Naive thymus-derived CD4-positive, alpha-beta T cell (primary cell): ENCODE data around the gene WSCD1. TPM values are rescaled to one million over a fixed set of nuclear protein-coding genes. Genes with fewer than 3 reads are reported as not detected.

Source experiments
- ATAC-seq: fragments of 150-1000 bp; cut with Tn5 transposase; 2 replicates; pipeline ENCODE4 v1.10.0; 2021; ENCODE audit warnings: mild to moderate bottlenecking, moderate library complexity
- CTCF ChIA-PET: fragments of 350-600 bp; sonication (Branson Sonifier 250); formaldehyde crosslinking; loops from one replicate; lab custom pipeline; 2021; ENCODE audit warnings: antibody characterized with exemption; lab: Charles Lee
- POLR2A ChIA-PET: fragments of 350-600 bp; sonication (Branson Sonifier 250); formaldehyde crosslinking; loops from one replicate; lab custom pipeline; 2021; ENCODE audit warnings: antibody characterized with exemption, inconsistent platforms; lab: Charles Lee
- DNase-seq, 9 donors: peaks; one replicate each; pipeline versions ENCODE4 v3.0.0 to v3.0.0-alpha.2; 2020 to 2022; ENCODE audit warnings: mixed read lengths in 1 of 9
- H3K27ac ChIP-seq: one replicate; pipeline ENCODE4 v1.7.0; 2013; ENCODE audit warnings: mild to moderate bottlenecking, low read depth, low read length, moderate library complexity
- H3K27me3 ChIP-seq, 2 donors: one replicate each; pipeline ENCODE4 v1.7.0; 2013; ENCODE audit warnings: low read length in 2 of 2, mild to moderate bottlenecking in 2 of 2, moderate library complexity in 2 of 2; ENCODE audit not compliant: control insufficient read depth in 2 of 2, insufficient read depth in 2 of 2
- H3K36me3 ChIP-seq, 3 experiments: 1 replicate in 2 of 3; 2 replicates in 1 of 3; pipeline ENCODE4 v1.7.0; 2013; ENCODE audit warnings: low read length in 3 of 3, mild to moderate bottlenecking in 3 of 3, moderate library complexity in 1 of 3; ENCODE audit not compliant: insufficient read depth in 3 of 3, control insufficient read depth in 2 of 3
- H3K4me1 ChIP-seq, 2 donors: one replicate each; pipeline ENCODE4 v1.7.0; 2013; ENCODE audit warnings: low read length in 2 of 2, mild to moderate bottlenecking in 2 of 2, moderate library complexity in 1 of 2; ENCODE audit not compliant: control insufficient read depth in 2 of 2, insufficient read depth in 2 of 2
- H3K4me3 ChIP-seq: 2 replicates; pipeline ENCODE4 v1.7.0; 2013; ENCODE audit warnings: mild to moderate bottlenecking, low read length
- H3K9me3 ChIP-seq, 3 experiments: 1 replicate in 2 of 3; 2 replicates in 1 of 3; pipeline ENCODE4 v1.7.0; 2013; ENCODE audit warnings: low read length in 3 of 3; ENCODE audit not compliant: control insufficient read depth in 2 of 3
- H3K27ac Mint-ChIP-seq, 9 donors: one replicate each; pipeline ENCODE4 v1.8.0; 2020 to 2022; ENCODE audit warnings: mixed read lengths in 9 of 9, mild to moderate bottlenecking in 8 of 9, moderate library complexity in 5 of 9, inconsistent platforms in 2 of 9
- H3K27me3 Mint-ChIP-seq, 5 donors: one replicate each; pipeline ENCODE4 v1.8.0; 2021 to 2022; ENCODE audit warnings: mixed read lengths in 5 of 5, mild to moderate bottlenecking in 1 of 5
- H3K36me3 Mint-ChIP-seq, 5 donors: one replicate each; pipeline ENCODE4 v1.8.0; 2020 to 2022; ENCODE audit warnings: mixed read lengths in 5 of 5, mild to moderate bottlenecking in 3 of 5, inconsistent platforms in 1 of 5
- H3K4me1 Mint-ChIP-seq, 7 donors: one replicate each; pipeline ENCODE4 v1.8.0; 2020 to 2022; ENCODE audit warnings: mixed read lengths in 7 of 7, mild to moderate bottlenecking in 3 of 7, inconsistent platforms in 1 of 7
- H3K4me3 Mint-ChIP-seq, 10 donors: one replicate each; pipeline ENCODE4 v1.8.0; 2020 to 2022; ENCODE audit warnings: mild to moderate bottlenecking in 10 of 10, mixed read lengths in 10 of 10, moderate library complexity in 6 of 10, inconsistent platforms in 2 of 10
- H3K9me3 Mint-ChIP-seq, 11 donors: one replicate each; pipeline ENCODE4 v1.8.0; 2020 to 2022; ENCODE audit warnings: mixed read lengths in 11 of 11, mild to moderate bottlenecking in 4 of 11, inconsistent platforms in 1 of 11, moderate library complexity in 1 of 11
- intact Hi-C, 2 donors: fragments of 100-400 bp; cut with micrococcal nuclease; formaldehyde crosslinking; loops; one replicate each; pipeline ENCODE4 v1.15.1; 2023
- polyA plus RNA-seq, 2 donors: library from polyadenylated mRNA; unstranded; fragments of 300-500 nt; fragmentation: Illumina TruSeq; gene quantifications; one replicate each; pipeline ENCODE4 v1.2.3, GENCODE V29; 2021
- total RNA-seq, 6 experiments: library from RNA in 5 of 6; stranded (reverse) in 5 of 6; gene quantifications; 1 replicate in 5 of 6; 2 replicates in 1 of 6; pipeline ENCODE4 v1.2.3 and lab custom pipeline; 2021 to 2026

The WSCD1 gene
- total and polyA plus RNA-seq, 7 experiments from 2014 or later = 0.13 to 0.73 (median 0.27) TPM; not detected in 2

GRCh38 chr17:6028294-6028693 lies 41.9 kb upstream of the WSCD1 start:
- Mint-ChIP-seq H3K27ac (no peak overlapping the region), H3K36me3 (no peaks in the 10 kb centered on the region), H3K4me3 (no peak overlapping the region), H3K9me3 (no peaks in the 10 kb centered on the region), H3K27me3 (peaks cover 0 to 32% (median 15%) of the 10 kb centered on the region in 5 donors), H3K4me1 (no peaks in the 10 kb centered on the region)
- Histone ChIP-seq H3K27ac (no peak overlapping the region), H3K9me3 (no peaks in the 10 kb centered on the region), H3K4me1 (no peaks in the 10 kb centered on the region), H3K4me3 (no peak overlapping the region), H3K27me3 (peaks cover 0 to 3% of the 10 kb centered on the region in 2 donors), H3K36me3 (no peaks in the 10 kb centered on the region)
- intact Hi-C loops = no loop called here
- ATAC-seq = no peak
- ChIA-PET CTCF (no interaction called here), POLR2A (no interaction called here)
- no peak for DNase-seq

- intact Hi-C loops = no loop called here
- H3K36me3 Mint-ChIP-seq = no peaks in the 10 kb centered on the region
- no peak overlapping the region for H3K4me3 ChIP-seq
- ChIA-PET CTCF (no interaction called here), POLR2A (no interaction called here)
- no peaks in the 10 kb centered on the region for H3K4me1 Mint-ChIP-seq
- no peaks in the 10 kb centered on the region for H3K36me3 ChIP-seq
- no peaks in the 10 kb centered on the region for H3K9me3 ChIP-seq
- H3K27me3 Mint-ChIP-seq = peaks cover 0 to 21% (median 14%) of the 10 kb centered on the region in 5 donors
- H3K27ac ChIP-seq = no peak overlapping the region
- DNase-seq = no peak
- no peaks in the 10 kb centered on the region for H3K4me1 ChIP-seq
- H3K27me3 ChIP-seq = peaks cover 0 to 3% of the 10 kb centered on the region in 2 donors
- no peak for ATAC-seq
- H3K9me3 Mint-ChIP-seq = no peaks in the 10 kb centered on the region
- no peak overlapping the region for H3K27ac Mint-ChIP-seq
- no peak overlapping the region for H3K4me3 Mint-ChIP-seq
These were observed 34.3 kb upstream of the WSCD1 start for GRCh38 chr17:6035801-6036394.

- no peaks in the 10 kb centered on the region for H3K9me3 ChIP-seq
- intact Hi-C loops = no loop called here
- H3K4me3 Mint-ChIP-seq = no peak overlapping the region
- H3K36me3 Mint-ChIP-seq = no peaks in the 10 kb centered on the region
- H3K27me3 ChIP-seq = no peaks in the 10 kb centered on the region
- no peaks in the 10 kb centered on the region for H3K4me1 Mint-ChIP-seq
- POLR2A ChIA-PET = no interaction called here
- H3K27ac Mint-ChIP-seq = no peak overlapping the region
- no peak for DNase-seq
- H3K27ac ChIP-seq = no peak overlapping the region
- no peak for ATAC-seq
- no peaks in the 10 kb centered on the region for H3K36me3 ChIP-seq
- no peak overlapping the region for H3K4me3 ChIP-seq
- H3K27me3 Mint-ChIP-seq = peaks cover 0 to 30% (median 11%) of the 10 kb centered on the region in 5 donors
- H3K9me3 Mint-ChIP-seq = peaks cover 0 to 1% (median 0%) of the 10 kb centered on the region in 11 donors
- CTCF ChIA-PET = no interaction called here
- no peaks in the 10 kb centered on the region for H3K4me1 ChIP-seq
These were observed 29.7 kb upstream of the WSCD1 start for GRCh38 chr17:6040504-6040903.

GRCh38 chr17:6041246-6041645 lies 28.9 kb upstream of the WSCD1 start:
- no peaks in the 10 kb centered on the region for H3K36me3 ChIP-seq
- intact Hi-C loops = no loop called here
- H3K4me3 ChIP-seq = no peak overlapping the region
- H3K9me3 ChIP-seq = no peaks in the 10 kb centered on the region
- H3K27me3 ChIP-seq = no peaks in the 10 kb centered on the region
- CTCF ChIA-PET = no interaction called here
- Mint-ChIP-seq H3K36me3 (no peaks in the 10 kb centered on the region), H3K4me3 (no peak overlapping the region), H3K4me1 (no peaks in the 10 kb centered on the region), H3K9me3 (peaks cover 0 to 1% (median 0%) of the 10 kb centered on the region in 11 donors), H3K27ac (no peak overlapping the region), H3K27me3 (peaks cover 0 to 25% (median 11%) of the 10 kb centered on the region in 5 donors)
- no peaks in the 10 kb centered on the region for H3K4me1 ChIP-seq
- no peak overlapping the region for H3K27ac ChIP-seq
- POLR2A ChIA-PET = no interaction called here
- DNase-seq = no peak
- no peak for ATAC-seq

- Mint-ChIP-seq H3K4me1 (no peaks in the 10 kb centered on the region), H3K36me3 (no peaks in the 10 kb centered on the region), H3K27me3 (peaks cover 0 to 23% (median 8%) of the 10 kb centered on the region in 5 donors), H3K27ac (no peak overlapping the region), H3K4me3 (no peak overlapping the region), H3K9me3 (peaks cover 0 to 1% (median 0%) of the 10 kb centered on the region in 11 donors)
- intact Hi-C loops = no loop called here
- no peak for ATAC-seq
- ChIA-PET CTCF (no interaction called here), POLR2A (no interaction called here)
- no peak overlapping the region for H3K27ac ChIP-seq
- H3K4me1 ChIP-seq = no peaks in the 10 kb centered on the region
- no peak for DNase-seq
- no peaks in the 10 kb centered on the region for H3K27me3 ChIP-seq
- H3K36me3 ChIP-seq = no peaks in the 10 kb centered on the region
- H3K9me3 ChIP-seq = no peaks in the 10 kb centered on the region
- no peak overlapping the region for H3K4me3 ChIP-seq
These were observed 26.8 kb upstream of the WSCD1 start for GRCh38 chr17:6043405-6043804.

- Histone ChIP-seq H3K27me3 (no peaks in the 10 kb centered on the region), H3K4me1 (no peaks in the 10 kb centered on the region), H3K36me3 (no peaks in the 10 kb centered on the region), H3K9me3 (no peaks in the 10 kb centered on the region), H3K27ac (no peak overlapping the region), H3K4me3 (no peak overlapping the region)
- H3K4me1 Mint-ChIP-seq = no peaks in the 10 kb centered on the region
- ATAC-seq (no peak), DNase-seq (no peak)
- intact Hi-C loops = no loop called here
- ChIA-PET CTCF (no interaction called here), POLR2A (no interaction called here)
- H3K36me3 Mint-ChIP-seq = no peaks in the 10 kb centered on the region
- H3K27ac Mint-ChIP-seq = no peak overlapping the region
- peaks cover 0 to 1% (median 0%) of the 10 kb centered on the region in 11 donors for H3K9me3 Mint-ChIP-seq
- no peak overlapping the region for H3K4me3 Mint-ChIP-seq
- H3K27me3 Mint-ChIP-seq = peaks cover 0 to 23% (median 7%) of the 10 kb centered on the region in 5 donors
These were observed 25.9 kb upstream of the WSCD1 start for GRCh38 chr17:6044261-6044660.

GRCh38 chr17:6045621-6046357 lies 24.4 kb upstream of the WSCD1 start:
- H3K4me1 ChIP-seq = no peaks in the 10 kb centered on the region
- no peaks in the 10 kb centered on the region for H3K27me3 ChIP-seq
- H3K4me1 Mint-ChIP-seq = no peaks in the 10 kb centered on the region
- intact Hi-C loops = no loop called here
- H3K36me3 ChIP-seq = no peaks in the 10 kb centered on the region
- CTCF ChIA-PET = no interaction called here
- peaks cover 0 to 19% (median 6%) of the 10 kb centered on the region in 5 donors for H3K27me3 Mint-ChIP-seq
- H3K36me3 Mint-ChIP-seq = no peaks in the 10 kb centered on the region
- no peak overlapping the region for H3K27ac Mint-ChIP-seq
- peaks cover 0 to 1% (median 0%) of the 10 kb centered on the region in 11 donors for H3K9me3 Mint-ChIP-seq
- no peak for ATAC-seq
- no peak for DNase-seq
- no peaks in the 10 kb centered on the region for H3K9me3 ChIP-seq
- H3K4me3 ChIP-seq = no peak overlapping the region
- POLR2A ChIA-PET = no interaction called here
- no peak overlapping the region for H3K4me3 Mint-ChIP-seq
- H3K27ac ChIP-seq = no peak overlapping the region
